HepG2 (cell line): Measurements from ENCODE around the gene CALML5. TPM values are rescaled to one million over a fixed set of nuclear protein-coding genes. Genes with fewer than 3 reads are reported as not detected.

Source experiments
- ASH2L ChIP-seq: fragments of 300-600, 200-600 bp; sonication (generic); IDR thresholded peaks from 2 replicates; pipeline ENCODE4 v1.7.0; 2017; ENCODE audit warnings: low read depth, mild to moderate bottlenecking, moderate library complexity, mixed read lengths, low read length; ENCODE audit not compliant: insufficient read length
- HMG20A ChIP-seq: IDR thresholded peaks from 2 replicates; pipeline ENCODE4 v1.6.1; 2016; ENCODE audit warnings: borderline replicate concordance
- HNF1B ChIP-seq: sonication (generic); formaldehyde crosslinking; IDR thresholded peaks from 2 replicates; pipeline ENCODE4 v1.5.1; 2020; ENCODE audit warnings: mild to moderate bottlenecking, moderate library complexity, missing genetic modification reagents
- MED13 ChIP-seq: sonication (generic); formaldehyde crosslinking; IDR thresholded peaks from 2 replicates; pipeline ENCODE4 v1.5.0; 2020; ENCODE audit warnings: missing genetic modification reagents
- MEIS2 ChIP-seq: sonication (generic); formaldehyde crosslinking; IDR thresholded peaks from 2 replicates; pipeline ENCODE4 v1.9.0; 2021; ENCODE audit warnings: mild to moderate bottlenecking, missing genetic modification reagents
- RARA ChIP-seq: IDR thresholded peaks from 2 replicates; pipeline ENCODE4 v1.6.1; 2016; ENCODE audit warnings: missing genetic modification reagents, missing compliant biosample characterization
- RERE ChIP-seq: IDR thresholded peaks from 2 replicates; pipeline ENCODE4 v1.6.1; 2016; ENCODE audit warnings: low read depth, missing genetic modification reagents, missing compliant biosample characterization
- RFX5 ChIP-seq: IDR thresholded peaks from 2 replicates; pipeline ENCODE4 v1.6.1; 2011; ENCODE audit warnings: low read depth, low read length, improper control_type of control experiment
- SOX13 ChIP-seq, 3 experiments: fragments of 450-650 bp in 1 of 3; sonication (generic) in 1 of 3; formaldehyde crosslinking in 1 of 3; IDR thresholded peaks in 2 of 3; conservative IDR thresholded peaks in 1 of 3; 2 replicates each; pipeline versions ENCODE4 v1.5.0 to v1.6.1; 2016 to 2020; ENCODE audit warnings: antibody characterized with exemption in 1 of 3, mild to moderate bottlenecking in 1 of 3, missing compliant biosample characterization in 1 of 3, missing genetic modification reagents in 1 of 3, moderate library complexity in 1 of 3
- ZBTB10 ChIP-seq: sonication (generic); formaldehyde crosslinking; IDR thresholded peaks from 2 replicates; pipeline ENCODE4 v1.4.0; 2020; ENCODE audit warnings: missing genetic modification reagents, borderline replicate concordance
- ZBTB38 ChIP-seq: sonication (generic); formaldehyde crosslinking; IDR thresholded peaks from 2 replicates; pipeline ENCODE4 v1.5.1; 2020; ENCODE audit warnings: mild to moderate bottlenecking, missing genetic modification reagents
- ZNF256 ChIP-seq: sonication (generic); formaldehyde crosslinking; conservative IDR thresholded peaks from 2 replicates; pipeline ENCODE4 v1.4.0; 2020; ENCODE audit warnings: missing genetic modification reagents
- ZNF34 ChIP-seq: sonication (generic); formaldehyde crosslinking; IDR thresholded peaks from 2 replicates; pipeline ENCODE4 v1.4.0; 2020; ENCODE audit warnings: mild to moderate bottlenecking, missing genetic modification reagents, borderline replicate concordance
- polyA plus RNA-seq, 8 experiments: library from polyadenylated mRNA; depleted of rRNA in 3 of 8; stranded (reverse) in 7 of 8; unstranded in 1 of 8; fragments of >200 nt; fragmentation: Illumina TruSeq in 4 of 8; extraction: Trizol in 4 of 8; gene quantifications; 2 replicates each; pipeline versions ENCODE4 v1.2.1 to v1.2.3, GENCODE V29; 2011 to 2016; ENCODE audit warnings: low read depth in 4 of 8, missing spikeins in 1 of 8, mixed read lengths in 1 of 8; ENCODE audit not compliant: insufficient read depth in 1 of 8
- total RNA-seq, 5 experiments: library from RNA; depleted of rRNA; stranded (reverse); fragments of >200 nt; fragmentation: Illumina TruSeq; extraction: Trizol; gene quantifications; 2 replicates each; pipeline ENCODE4 v1.2.3, GENCODE V29; 2016; ENCODE audit warnings: low read depth in 1 of 5
- TF ChIP-seq, protein P1 (sequence below), 2 experiments: sonication (generic) in 1 of 2; formaldehyde crosslinking in 1 of 2; IDR thresholded peaks; 2 replicates each; pipeline versions ENCODE4 v1.4.0 to v1.6.1; 2016 to 2020; ENCODE audit warnings: borderline replicate concordance in 1 of 2, low read depth in 1 of 2, mild to moderate bottlenecking in 1 of 2, missing genetic modification reagents in 1 of 2

CALML5 gene
- total and polyA plus RNA-seq, 2 of the 13 experiments (the other 11 are each of a cell fraction or from before 2014, with no cell fraction given): not detected

- TF ChIP-seq ZBTB10 (CRISPR knock-in tag) (no peak), RERE (CRISPR knock-in tag) (no peak), RARA (CRISPR knock-in tag) (peak; percentile 55; the same call in 1 of the 2 replicates), SOX13 (IDR thresholded peaks at IDR 0.05) (no peak), SOX13 (CRISPR knock-in tag; conservative IDR thresholded peaks at IDR 0.05 in 1 of 2, IDR thresholded peaks at IDR 0.05 in 1 of 2) (peak in 1 of 2 experiments; percentile 59; a peak in 1 of 4 replicates), HMG20A (peak; percentile 66; the same call in 1 of the 2 replicates), MEIS2 (CRISPR knock-in tag) (0 out of 2 replicates have a peak, but pooled peaks have one; percentile 26), ZNF34 (CRISPR knock-in tag) (no peak), MED13 (no peak), ZNF256 (no peak), ASH2L (no peak), ZBTB38 (CRISPR knock-in tag) (no peak), RFX5 (no peak), HNF1B (peak; percentile 88)
- TF ChIP-seq, protein P1, sequence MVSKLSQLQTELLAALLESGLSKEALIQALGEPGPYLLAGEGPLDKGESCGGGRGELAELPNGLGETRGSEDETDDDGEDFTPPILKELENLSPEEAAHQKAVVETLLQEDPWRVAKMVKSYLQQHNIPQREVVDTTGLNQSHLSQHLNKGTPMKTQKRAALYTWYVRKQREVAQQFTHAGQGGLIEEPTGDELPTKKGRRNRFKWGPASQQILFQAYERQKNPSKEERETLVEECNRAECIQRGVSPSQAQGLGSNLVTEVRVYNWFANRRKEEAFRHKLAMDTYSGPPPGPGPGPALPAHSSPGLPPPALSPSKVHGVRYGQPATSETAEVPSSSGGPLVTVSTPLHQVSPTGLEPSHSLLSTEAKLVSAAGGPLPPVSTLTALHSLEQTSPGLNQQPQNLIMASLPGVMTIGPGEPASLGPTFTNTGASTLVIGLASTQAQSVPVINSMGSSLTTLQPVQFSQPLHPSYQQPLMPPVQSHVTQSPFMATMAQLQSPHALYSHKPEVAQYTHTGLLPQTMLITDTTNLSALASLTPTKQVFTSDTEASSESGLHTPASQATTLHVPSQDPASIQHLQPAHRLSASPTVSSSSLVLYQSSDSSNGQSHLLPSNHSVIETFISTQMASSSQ (IDR thresholded peaks at IDR 0.05; ENCODE audit: low read depth): peak; percentile 55; the same call in 1 of the 2 replicates
- TF ChIP-seq, protein P1 (CRISPR knock-in tag; IDR thresholded peaks at IDR 0.05; ENCODE audit: borderline replicate concordance): 0 out of 2 replicates have a peak, but pooled peaks have one; percentile 46
Observed at GRCh38 chr10:5518143-5518542, 18.8 kb upstream of the CALML5 start (continued).
